Stimulated activated CD4-positive, alpha-beta T cell treated with anti-CD3 and anti-CD28 coated beads, Interleukin-2, amount 100 ng/mL, for 48 hours (primary cell): Measurements from ENCODE around the gene CRADD.
"Not testable (repeated sequence)": the region's sequence is repeated elsewhere in the genome, so short reads cannot be mapped to it uniquely, and the experiment has no call there.

Experiments
- DNase-seq, 2 donors: peaks; one replicate each; pipeline ENCODE4 v3.0.0-alpha.2; 2020

The CRADD gene

DNA sequence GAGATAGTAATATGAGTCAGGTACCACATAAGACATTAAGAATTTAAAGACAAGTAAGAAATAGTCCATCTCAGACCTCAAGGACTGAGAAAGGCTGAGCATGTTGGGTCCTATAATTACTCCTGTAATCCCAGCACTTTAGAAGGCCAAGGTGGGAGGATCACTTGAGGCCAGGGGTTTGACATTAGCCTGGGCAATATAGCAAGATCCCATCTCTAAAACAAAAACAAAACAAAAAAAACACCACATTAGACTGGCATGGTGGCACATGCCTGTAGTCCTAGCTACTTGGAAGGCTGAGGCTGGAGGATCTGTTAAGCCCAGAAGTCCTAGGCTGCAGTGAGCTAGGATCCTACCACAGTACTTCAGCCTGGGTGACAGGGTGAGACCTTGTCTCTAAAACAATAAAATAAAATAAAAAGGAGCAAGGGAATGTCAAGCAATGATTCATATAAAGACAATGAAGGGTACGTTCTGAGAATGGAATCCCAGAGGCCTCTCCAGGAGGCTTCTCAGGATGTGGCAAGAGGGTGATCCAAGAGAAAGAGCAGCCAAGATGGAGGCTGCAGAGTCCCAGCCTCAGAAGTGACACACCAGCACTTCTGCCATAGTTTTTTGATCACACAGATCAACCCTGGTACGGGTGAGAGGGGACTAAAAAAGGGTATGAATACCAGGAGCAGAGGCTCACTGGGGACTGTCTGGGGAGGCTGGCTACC lies 206.4 kb downstream of the CRADD start:
- DNase-seq: no peak

- no peak for DNase-seq
Observed at GRCh38 chr12:93884794-93885460, 207.8 kb downstream of the CRADD start.

DNA sequence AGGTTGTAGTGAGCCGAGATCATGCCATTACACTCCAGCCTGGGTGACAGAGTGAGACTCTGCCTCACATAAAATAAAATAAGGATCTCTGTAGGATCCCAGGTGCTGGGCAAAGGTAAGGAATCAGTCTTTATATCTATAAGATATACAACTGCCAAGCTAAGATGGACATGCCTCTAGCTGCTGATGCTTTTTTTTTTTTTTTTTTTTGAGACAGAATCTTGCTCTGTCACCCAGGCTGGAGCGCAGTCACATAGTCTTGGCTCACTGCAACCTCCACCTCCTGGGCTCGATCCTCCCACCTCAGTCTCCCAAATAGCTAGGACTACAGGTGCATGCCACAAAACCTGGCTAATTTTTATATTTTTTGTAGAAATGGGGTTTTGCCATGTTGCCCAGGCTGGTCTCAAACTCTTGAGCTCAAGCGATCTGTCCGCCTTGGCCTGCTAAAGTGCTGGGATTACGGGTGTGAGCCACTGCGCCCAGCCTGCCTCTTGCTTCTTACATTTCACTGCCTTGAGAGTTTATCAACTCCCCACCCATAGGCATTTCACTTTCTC lies 208.9 kb downstream of the CRADD start:
- not testable (repeated sequence) for DNase-seq

GRCh38 chr12:93886533-93887511 lies 209.6 kb downstream of the CRADD start:
- DNase-seq: no peak

- no peak for DNase-seq
Observed at GRCh38 chr12:93888964-93889363, 211.8 kb downstream of the CRADD start.

DNA sequence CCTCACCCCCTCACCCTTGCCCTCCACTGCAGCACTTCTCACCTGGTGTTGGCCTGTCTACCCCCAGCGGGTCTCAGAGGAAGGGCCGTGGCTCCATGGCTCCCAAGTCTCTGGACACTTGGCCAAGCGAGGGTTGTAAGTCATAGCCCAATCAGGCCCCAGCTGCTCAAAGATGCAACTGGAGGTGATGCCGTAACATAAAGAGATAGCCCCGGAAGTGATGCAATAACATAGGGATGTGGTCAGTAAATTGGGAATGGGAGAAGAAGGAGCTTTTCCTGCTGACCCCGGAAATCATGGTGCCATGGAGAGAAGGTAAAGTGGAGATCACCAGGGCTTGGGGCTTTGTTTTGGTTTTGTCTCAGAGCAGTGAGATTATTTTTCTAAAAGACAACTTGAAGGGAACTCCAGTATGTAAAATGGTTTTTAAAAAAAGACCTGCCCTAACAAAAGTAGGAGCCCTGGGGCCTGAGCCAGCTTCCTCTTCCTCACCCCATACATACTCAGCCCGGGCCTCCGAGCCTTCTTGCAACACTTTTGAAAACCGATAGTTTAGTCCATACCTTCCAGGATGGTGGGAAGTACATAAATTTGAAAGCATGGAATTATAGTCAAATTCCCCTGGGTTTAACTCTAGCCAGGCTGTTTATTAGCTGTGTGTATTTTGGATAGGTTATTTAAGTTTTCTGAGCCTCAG lies 212.5 kb downstream of the CRADD start:
- DNase-seq: no peak

DNA sequence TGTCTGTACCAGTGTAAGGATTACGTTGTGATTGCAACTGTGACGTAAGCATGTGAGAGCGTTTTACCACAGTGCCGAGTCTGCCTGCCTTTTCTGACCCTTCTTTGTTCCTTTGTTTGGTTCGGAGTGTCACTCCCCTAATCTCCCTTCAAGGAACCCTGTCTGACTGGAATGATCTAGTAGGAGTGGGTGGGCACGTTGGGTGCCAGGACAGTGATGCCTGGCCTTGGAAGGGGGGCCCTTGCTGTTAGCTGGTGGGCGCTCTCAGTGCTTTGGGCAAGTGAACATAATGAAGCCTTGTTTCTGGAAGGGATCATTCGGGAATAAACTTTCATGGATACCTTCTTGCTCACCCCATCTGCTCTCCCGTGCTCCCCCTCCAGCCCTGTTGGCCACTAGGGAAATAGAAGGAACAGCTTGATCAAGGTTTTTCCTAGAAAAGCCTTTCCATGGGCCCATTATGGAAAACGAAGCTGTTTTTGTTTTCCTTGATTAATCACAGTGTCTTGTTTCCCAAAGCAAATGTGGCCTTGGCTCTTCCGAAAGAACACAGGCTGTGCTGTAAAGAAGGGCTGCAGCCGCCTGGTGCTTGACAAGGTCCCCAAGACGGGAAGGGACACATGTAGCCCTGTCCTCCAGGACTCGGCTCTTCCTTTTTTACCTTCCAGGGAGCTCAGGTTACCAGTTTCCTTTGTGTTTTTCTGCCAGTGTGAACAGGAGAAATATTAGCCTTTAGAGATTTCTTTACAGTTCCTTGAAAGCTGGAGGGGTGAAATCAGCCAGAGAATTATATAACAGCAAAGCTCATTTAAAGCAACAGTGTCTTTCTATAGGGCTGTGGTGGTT lies 215.5 kb downstream of the CRADD start:
- DNase-seq: no peak

- DNase-seq: no peak
Observed at GRCh38 chr12:93894391-93895088, 217.4 kb downstream of the CRADD start.

DNA sequence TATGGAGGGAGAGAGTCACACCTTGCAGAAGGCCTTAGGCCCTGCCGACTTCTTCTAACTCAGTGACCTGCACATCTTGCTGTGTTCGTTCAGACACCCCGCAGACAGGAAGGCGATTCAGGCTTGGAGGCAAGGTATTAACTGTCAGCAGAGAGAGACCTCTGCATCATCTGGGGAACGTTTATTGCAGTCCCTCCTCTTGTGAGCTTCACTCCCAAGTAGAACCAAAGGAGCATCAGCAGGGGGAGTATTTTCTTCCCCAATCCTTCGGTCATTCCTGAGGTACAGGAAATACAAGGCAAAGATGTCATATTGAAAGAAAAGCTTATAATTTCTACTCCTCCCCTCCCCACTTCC lies 217.9 kb downstream of the CRADD start:
- DNase-seq: no peak

GRCh38 chr12:93896427-93896826 lies 219.3 kb downstream of the CRADD start:
- DNase-seq: no peak

DNA sequence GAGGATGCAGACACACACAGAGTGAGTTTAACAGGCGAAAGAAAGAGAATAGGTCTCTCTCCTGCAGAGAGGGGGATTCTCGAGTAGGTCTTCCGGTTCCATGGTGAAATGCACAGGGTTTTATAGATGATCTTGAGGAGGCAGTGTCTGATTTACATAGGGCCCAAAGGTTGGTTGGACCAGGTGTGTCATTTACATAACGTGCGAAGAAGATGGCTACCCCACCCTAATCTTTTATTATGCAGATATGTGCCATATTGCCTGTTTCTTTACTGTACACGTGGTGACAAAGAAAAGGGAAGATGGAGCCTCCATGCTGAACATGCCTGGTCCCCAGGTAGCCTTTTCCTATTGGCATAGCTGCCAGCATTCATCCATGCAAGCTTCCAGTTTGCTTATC lies 219.8 kb downstream of the CRADD start:
- no peak for DNase-seq

DNA sequence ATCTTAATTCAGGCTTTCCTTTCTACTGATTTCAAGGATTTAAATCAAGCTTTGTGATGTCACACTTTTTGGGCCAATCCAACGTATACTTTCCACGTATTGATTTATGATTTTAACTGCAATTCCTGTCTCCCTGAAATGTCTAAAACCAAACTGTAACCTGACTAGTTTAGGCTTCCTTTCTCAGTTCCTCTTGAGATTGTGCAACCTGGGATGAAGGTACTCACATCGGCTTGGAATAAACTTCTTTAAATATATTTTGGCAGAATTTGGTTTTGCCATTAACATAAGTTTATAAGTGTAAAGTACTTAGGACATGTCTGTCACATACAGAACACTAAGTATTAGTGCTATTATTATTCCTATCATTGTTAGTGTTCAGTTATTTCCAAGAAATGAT lies 224.6 kb downstream of the CRADD start:
- DNase-seq: no peak

DNA sequence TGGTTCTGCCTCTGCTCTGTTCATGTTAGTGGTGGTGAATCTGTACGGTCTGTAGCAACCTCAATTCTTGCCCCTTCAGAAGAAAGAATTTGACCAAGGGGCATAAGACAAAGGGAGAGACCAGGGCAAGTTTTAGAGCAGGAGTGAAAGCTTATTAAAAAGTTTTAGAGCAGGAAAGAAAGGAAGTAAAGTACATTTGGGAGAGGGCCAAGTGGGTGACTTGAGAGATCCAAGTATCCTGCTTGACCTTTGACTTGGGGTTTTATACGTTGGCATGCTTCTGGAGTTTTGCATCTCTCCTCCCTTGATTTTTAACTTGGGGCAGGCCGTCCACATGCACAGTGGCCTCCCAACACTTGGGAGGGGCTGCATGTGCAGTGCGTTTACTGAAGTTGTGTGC lies 225.0 kb downstream of the CRADD start:
- DNase-seq: no peak

DNA sequence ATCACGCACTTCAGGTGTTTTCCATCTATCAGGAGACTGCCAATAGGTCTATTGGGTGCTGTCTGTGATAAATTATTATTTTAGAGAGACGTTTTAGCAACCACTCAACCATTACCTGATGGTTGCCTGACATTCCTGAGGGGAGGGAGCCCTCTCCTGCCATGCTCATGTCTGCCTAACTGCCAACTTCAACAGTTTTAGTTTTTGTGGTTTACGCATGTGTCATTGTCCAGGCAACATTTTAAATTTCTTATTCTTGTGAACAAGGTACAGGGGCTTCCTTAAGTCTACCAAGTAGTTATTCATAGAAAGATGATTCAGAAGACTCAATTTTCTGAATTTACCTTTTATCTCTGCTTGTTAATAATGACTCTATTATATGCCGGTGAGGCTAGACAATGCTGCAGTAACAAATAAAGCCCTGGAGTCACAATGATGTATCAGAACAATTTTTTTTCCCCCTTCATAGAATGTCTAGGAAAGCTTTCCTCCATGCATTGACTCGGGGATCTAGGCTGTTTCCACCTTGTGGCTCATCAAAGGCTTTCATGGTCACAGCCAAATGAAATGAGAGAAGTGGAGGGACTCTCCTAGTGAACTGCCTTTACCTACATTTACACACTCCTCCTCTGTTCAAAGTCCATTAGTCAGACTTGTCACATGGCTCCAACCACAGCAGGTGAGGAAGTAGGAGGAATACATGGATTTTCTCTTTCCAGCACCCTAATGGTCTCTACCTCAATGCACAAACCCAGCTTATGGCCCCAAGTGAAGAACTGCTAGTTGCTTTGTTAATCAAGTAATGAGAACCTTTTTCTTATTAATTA lies 225.8 kb downstream of the CRADD start:
- DNase-seq: no peak

DNA sequence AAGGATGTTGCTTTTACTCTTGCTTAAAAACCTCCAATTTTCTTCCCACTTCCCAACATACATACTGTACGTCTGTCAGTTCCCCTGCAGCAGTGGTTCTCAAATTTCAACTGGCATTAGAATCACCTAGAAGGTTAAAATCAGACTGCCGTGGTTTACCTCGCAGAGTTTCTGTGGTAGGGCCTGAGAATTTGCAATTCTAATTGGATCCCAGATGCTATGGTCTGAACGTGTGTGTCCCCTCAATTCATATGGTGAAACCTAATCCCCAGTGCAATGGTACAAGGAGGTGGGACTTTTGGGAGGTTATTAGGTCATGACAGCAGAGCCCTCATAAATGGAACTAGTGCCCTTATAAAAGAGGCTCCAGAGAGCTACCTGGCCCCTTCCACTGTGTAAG lies 226.9 kb downstream of the CRADD start:
- no peak for DNase-seq

DNA sequence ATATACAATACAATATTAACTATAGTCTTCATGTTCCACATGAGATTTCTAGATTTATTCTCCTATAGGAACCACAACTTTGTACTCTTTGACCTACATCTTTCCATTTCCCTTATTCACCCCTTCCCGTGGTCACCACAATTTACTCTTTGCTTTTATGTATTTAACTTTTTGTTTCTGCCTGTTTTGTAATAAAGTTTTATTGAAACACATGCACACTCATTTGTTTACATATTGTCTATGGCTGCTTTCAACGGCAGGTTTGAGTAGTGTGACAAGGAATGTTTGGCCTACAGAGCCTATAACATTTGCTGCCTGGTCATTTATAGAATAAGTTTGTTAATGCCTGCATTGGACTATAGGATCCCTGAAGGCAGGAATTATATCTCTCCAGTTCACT lies 231.1 kb downstream of the CRADD start:
- no peak for DNase-seq

- DNase-seq: no peak
Observed at GRCh38 chr12:93908846-93909567, 231.8 kb downstream of the CRADD start.

DNA sequence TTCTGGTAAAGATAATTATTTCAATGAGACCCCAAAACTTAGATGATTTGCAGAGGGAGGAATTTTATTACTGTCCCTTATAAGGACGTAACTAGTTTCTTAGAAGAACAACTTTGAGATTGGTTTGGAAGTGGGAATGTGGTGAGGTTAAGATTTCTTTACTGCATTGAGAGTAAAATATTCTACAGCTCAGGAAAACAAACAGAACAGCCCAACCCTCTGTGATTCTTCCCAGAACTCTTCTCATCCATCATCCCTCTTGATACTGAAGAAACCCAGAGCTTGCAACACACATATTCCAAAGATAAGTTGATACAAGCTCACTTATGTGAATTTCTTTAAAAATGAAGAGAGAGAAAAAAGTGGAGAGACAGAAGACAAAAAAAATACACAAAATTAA lies 234.2 kb downstream of the CRADD start:
- no peak for DNase-seq

DNA sequence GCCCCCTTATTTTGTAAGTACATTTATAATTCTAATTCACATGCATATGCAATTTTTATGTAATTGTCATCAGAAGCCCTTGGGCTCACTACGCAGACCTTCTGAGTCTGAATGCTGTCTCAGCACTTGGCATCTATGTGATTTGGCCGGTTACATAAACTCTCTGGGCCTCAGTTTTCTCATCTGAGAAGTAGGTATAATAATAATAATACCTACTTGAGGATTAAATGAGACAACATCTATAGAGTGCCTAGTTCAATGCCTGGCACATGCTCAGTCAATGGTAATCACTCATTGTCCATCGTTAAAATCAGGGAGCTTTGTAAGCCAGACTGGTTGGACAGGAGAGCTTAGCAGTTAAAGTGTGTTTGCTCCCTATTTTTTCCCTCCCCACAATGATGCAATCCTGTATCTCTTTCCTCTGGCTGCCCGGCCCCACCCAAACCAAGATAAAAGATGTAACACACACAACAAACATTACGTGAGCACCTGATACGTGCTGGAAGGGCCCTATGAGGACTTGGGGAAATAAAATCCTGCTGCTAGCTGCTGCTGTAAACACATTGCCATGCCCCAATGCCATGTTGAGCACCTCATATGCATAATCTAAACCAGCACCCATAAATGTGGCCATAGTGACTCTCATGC lies 235.0 kb downstream of the CRADD start:
- no peak for DNase-seq
